GM20431 (cell line): ENCODE results near the gene PDE6G.
"Not testable (repeated sequence)": the region's sequence is repeated elsewhere in the genome, so short reads cannot be mapped to it uniquely, and the experiment has no call there.

Experiments
- in situ Hi-C: fragments of 300-500 bp; cut with MseI, MboI; formaldehyde crosslinking; loops from one replicate; pipeline ENCODE4 v1.15.0; 2020; ENCODE audit warnings: low sequenced_read_pairs; ENCODE audit not compliant: unreplicated experiment

The PDE6G gene

GRCh38 chr17:81638683-81639082 is 17.7 kb downstream of the PDE6G start:
- in situ Hi-C loops = no loop called here

- in situ Hi-C loops = no loop called here
Measured at GRCh38 chr17:81636505-81637288, 19.6 kb downstream of the PDE6G start, which contains the start of the genes NPLOC4 and TSPAN10. Gene NPLOC4, minus strand, starts transcription at chr17:81637112. Its CDS starts 182 bp downstream, at chr17:81636930. Gene TSPAN10, plus strand, starts transcription at chr17:81637196. Its CDS starts 5,217 bp downstream, at chr17:81642413.

GRCh38 chr17:81635973-81636504 is 20.3 kb downstream of the PDE6G start:
- in situ Hi-C loops = no loop called here

- in situ Hi-C loops = no loop called here
Measured at GRCh38 chr17:81635431-81635830, 20.9 kb downstream of the PDE6G start.

GRCh38 chr17:81631482-81631881 is 24.9 kb downstream of the PDE6G start:
- in situ Hi-C loops = no loop called here

GRCh38 chr17:81630274-81630673 is 26.1 kb downstream of the PDE6G start:
- in situ Hi-C loops = no loop called here

- in situ Hi-C loops = no loop called here
Measured at GRCh38 chr17:81621494-81622130, 34.7 kb downstream of the PDE6G start.

- in situ Hi-C loops = not testable (repeated sequence)
Measured at GRCh38 chr17:81618307-81618706, 38.0 kb downstream of the PDE6G start.

GRCh38 chr17:81616877-81617276 is 39.5 kb downstream of the PDE6G start:
- in situ Hi-C loops = no loop called here

- in situ Hi-C loops = no loop called here
Measured at GRCh38 chr17:81615401-81615930, 40.9 kb downstream of the PDE6G start.

GRCh38 chr17:81612172-81612970 is 44.0 kb downstream of the PDE6G start:
- in situ Hi-C loops = no loop called here

- in situ Hi-C loops = no loop called here
Measured at GRCh38 chr17:81609541-81610311, 46.6 kb downstream of the PDE6G start.

GRCh38 chr17:81608605-81609004 is 47.7 kb downstream of the PDE6G start:
- in situ Hi-C loops = no loop called here

- in situ Hi-C loops = no loop called here
Measured at GRCh38 chr17:81608082-81608481, 48.3 kb downstream of the PDE6G start.

- in situ Hi-C loops = no loop called here
Measured at GRCh38 chr17:81607431-81607830, 48.9 kb downstream of the PDE6G start.

GRCh38 chr17:81603846-81604610 is 52.3 kb downstream of the PDE6G start:
- in situ Hi-C loops = no loop called here

- in situ Hi-C loops = no loop called here
Measured at GRCh38 chr17:81601525-81602120, 54.7 kb downstream of the PDE6G start.
